Measurements from ENCODE around the gene IQSEC2.

The IQSEC2 gene

GRCh38 chrX:53266914-53267313, 14.5 kb downstream of the IQSEC2 start:
- no peak for DNase-seq (ENCODE audit: low spot score)

- no peak for DNase-seq (ENCODE audit: low spot score)
These were observed 15.4 kb downstream of the IQSEC2 start for GRCh38 chrX:53265771-53266574.

- peak; percentile 1 for DNase-seq (ENCODE audit: low spot score)
These were observed 17.7 kb downstream of the IQSEC2 start for GRCh38 chrX:53263597-53264094.

- DNase-seq (ENCODE audit: low spot score), result peak; percentile 45
These were observed 18.4 kb downstream of the IQSEC2 start for GRCh38 chrX:53262918-53263394.

GRCh38 chrX:53262189-53262917, 19.0 kb downstream of the IQSEC2 start:
- no peak for DNase-seq (ENCODE audit: low spot score)

GRCh38 chrX:53261355-53261972, 19.9 kb downstream of the IQSEC2 start:
- DNase-seq (ENCODE audit: low spot score), result no peak

- no peak for DNase-seq (ENCODE audit: low spot score)
These were observed 20.5 kb downstream of the IQSEC2 start for GRCh38 chrX:53260836-53261235.

- no peak for DNase-seq (ENCODE audit: low spot score)
These were observed 23.5 kb downstream of the IQSEC2 start for GRCh38 chrX:53257670-53258423.

- no peak for DNase-seq (ENCODE audit: low spot score)
These were observed 24.2 kb downstream of the IQSEC2 start for GRCh38 chrX:53257166-53257565.

GRCh38 chrX:53256446-53257041, 24.8 kb downstream of the IQSEC2 start:
- no peak for DNase-seq (ENCODE audit: low spot score)

GRCh38 chrX:53255738-53256191, 25.6 kb downstream of the IQSEC2 start:
- DNase-seq (ENCODE audit: low spot score), result no peak

- DNase-seq (ENCODE audit: low spot score), result no peak
These were observed 26.6 kb downstream of the IQSEC2 start for GRCh38 chrX:53254570-53255461.

GRCh38 chrX:53253293-53254020, 27.9 kb downstream of the IQSEC2 start:
- DNase-seq (ENCODE audit: low spot score), result peak; percentile 3

GRCh38 chrX:53251307-53251706, 30.1 kb downstream of the IQSEC2 start:
- no peak for DNase-seq (ENCODE audit: low spot score)

GRCh38 chrX:53250556-53250955, 30.8 kb downstream of the IQSEC2 start:
- no peak for DNase-seq (ENCODE audit: low spot score)

GRCh38 chrX:53249408-53250042, 31.9 kb downstream of the IQSEC2 start:
- no peak for DNase-seq (ENCODE audit: low spot score)

GRCh38 chrX:53247928-53248327, 33.5 kb downstream of the IQSEC2 start:
- no peak for DNase-seq (ENCODE audit: low spot score)

- DNase-seq (ENCODE audit: low spot score), result no peak
These were observed 35.2 kb downstream of the IQSEC2 start for GRCh38 chrX:53246231-53246630.

GRCh38 chrX:53244610-53245009, 36.8 kb downstream of the IQSEC2 start:
- no peak for DNase-seq (ENCODE audit: low spot score)
